CD4-positive, alpha-beta T cell treated with Interleukin-21 for 1 hour (primary cell): ENCODE measurements around the gene SEMA3F.
A peak's percentile ranks its signal among the peaks of the same experiment; 100 is the strongest.

ENCODE experiments used
- DNase-seq: peaks from one replicate; pipeline ENCODE4 v3.0.0-alpha.2; 2020

SEMA3F gene

DNA sequence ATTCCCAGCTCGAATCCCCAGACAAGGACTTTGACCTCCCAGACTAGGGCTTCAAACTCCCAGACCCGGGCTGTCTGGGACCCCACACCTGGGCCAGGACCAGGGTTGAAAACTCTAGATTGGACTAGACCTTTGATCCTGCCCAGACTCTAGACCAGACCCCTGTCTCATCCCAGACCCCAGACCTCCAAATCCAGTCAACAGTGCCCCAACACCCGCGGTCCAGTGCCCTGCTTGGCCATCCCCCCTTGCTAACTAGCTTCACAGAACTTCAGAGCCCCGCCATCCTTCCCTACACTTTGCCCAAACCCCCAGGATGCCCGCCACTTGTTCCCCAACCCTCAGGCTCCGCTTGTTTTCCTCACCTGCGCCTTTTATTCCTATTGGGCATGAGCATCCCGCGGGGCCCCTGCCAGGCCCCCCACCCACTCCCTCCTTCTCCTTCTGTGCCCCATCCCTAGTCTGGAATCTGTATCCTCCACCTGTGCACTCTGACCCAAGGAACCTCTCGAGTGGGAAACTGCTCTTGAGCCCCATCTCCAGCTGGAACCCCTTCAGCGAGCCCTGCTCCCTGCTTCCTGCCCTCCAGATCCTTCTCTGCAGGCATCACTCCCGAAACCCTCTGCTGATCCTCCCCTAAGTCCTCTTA lies 81.5 kb downstream of the SEMA3F start:
- no peak for DNase-seq

DNA sequence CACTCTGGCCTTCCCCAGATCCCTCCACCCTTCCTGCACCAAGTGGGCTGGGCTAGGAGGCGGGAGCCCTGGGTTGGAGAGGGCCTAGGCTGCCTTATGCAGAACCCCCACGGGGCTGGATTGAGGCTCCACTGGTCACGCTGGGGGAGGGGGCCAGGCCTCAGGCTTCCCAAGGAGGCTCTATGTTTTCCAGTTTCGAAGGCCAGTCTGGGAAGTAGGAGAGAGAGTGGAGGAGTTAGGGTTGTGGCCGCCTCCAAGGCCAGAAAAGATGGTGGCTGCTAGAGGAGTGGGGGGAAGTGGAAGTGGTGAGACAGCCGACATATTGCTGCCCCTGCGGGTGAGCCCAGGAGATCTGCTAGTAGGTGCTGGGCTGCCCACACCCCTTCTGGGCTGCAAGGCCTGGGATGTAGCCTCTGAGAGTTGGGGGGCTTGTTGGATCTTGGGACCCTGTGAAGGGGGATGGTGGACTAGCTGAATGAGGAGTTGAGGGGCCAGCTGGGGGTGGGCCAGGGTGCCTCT lies 82.1 kb downstream of the SEMA3F start:
- DNase-seq, result peak; percentile 43

DNA sequence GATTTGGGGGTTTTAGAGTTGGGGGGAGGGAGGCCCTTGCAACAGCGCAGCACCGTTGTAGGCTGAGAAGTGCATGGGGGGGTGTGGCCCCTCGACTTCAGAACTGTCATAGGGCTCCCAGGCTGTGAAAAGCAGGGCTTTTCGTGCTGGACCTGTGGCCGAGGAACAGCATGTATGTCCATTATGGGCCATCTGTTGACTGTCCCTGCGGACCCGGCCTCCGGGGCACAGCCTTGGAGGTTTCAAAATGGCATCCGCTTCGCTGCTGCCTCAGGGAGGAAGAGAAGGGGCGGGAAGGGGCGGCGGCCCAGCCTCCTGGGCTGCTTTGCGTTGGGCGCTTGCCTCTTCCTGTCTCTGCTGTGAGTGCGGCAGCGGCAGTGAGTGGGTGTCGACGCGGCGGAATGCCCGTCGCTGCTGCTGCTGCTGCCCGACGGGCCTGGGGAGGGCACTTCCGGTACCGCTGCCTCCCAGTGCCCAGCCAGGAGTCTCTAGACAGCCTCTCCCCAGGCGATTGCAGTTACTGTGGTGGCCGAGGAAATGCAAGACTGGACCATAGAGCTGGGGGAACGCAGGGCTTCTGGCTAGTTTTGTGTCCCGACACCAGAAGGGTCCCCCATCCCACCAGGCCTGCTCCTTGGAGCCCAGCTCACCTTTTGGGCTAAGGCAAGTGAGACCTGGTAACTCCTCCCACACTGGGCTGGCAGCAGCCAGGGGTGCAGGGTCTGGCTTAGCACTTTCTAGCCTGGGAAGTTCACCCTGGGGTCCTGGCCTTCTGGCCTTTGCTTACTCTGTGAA lies 82.8 kb downstream of the SEMA3F start:
- peak; percentile 88 for DNase-seq

DNA sequence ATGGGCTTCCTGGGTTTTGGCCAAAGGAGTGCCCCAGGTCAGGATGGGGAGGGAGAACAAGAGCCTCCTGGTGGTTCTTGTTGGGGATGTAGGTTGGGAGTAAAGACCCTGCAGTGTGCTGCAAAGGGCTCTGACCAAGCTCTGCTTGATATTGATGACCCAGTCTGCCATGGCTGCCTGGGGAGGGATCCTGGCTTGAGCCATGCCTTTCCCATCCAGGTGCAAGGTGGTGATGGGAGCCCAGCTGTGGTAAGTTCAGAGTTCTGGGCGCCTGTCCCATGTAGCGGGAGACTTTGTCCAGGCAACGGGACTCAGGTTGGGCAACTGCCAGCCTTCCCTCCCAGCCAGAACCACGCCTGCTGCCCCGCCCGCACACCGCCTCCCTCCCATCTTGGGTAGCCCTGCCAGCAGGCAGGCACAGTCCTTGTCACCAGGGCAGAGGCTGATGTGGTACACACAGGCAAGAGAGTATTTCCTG lies 83.5 kb downstream of the SEMA3F start:
- DNase-seq, result no peak
